Measurements from ENCODE around the gene ACTC1. TPM values are rescaled to one million over a fixed set of nuclear protein-coding genes. Genes with fewer than 3 reads are reported as not detected.

Gene ACTC1
- total RNA-seq, 2 donors from 2014 or later = 47.7 to 125 TPM

DNA sequence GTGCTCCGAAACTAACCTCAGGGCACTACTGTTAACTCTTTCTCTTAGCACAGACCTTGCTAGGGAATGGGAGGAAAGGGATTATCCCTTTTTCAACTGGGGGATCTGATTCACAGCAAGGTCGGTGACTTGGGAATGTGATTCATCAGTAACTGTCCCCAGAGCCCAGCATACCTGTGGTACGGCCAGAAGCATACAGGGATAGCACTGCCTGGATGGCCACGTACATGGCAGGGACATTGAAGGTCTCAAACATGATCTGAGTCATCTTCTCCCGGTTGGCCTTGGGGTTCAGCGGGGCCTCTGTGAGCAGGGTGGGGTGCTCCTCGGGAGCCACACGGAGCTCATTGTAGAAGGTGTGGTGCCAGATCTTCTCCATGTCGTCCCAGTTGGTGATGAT is 2.3 kb downstream of the ACTC1 start:
- Histone ChIP-seq H3K27me3 (replicated peaks; ENCODE audit: insufficient read depth) (no peaks in the 10 kb centered on the region), H3K27ac (peak overlapping the region in 1 of 2 donors; percentile 88), H3K36me3 (no peaks in the 10 kb centered on the region), H3K4me1 (ENCODE audit: control insufficient read depth in 1 of 2, low read depth in 2 of 2) (peaks cover 15 to 55% of the 10 kb centered on the region in 2 donors), H3K4me3 (peak overlapping the region; percentile 73), H3K9me3 (no peaks in the 10 kb centered on the region)
- no peak for ATAC-seq (ENCODE audit: insufficient number of reproducible peaks, low FRiP score, low read depth)
- TF ChIP-seq, protein P1, sequence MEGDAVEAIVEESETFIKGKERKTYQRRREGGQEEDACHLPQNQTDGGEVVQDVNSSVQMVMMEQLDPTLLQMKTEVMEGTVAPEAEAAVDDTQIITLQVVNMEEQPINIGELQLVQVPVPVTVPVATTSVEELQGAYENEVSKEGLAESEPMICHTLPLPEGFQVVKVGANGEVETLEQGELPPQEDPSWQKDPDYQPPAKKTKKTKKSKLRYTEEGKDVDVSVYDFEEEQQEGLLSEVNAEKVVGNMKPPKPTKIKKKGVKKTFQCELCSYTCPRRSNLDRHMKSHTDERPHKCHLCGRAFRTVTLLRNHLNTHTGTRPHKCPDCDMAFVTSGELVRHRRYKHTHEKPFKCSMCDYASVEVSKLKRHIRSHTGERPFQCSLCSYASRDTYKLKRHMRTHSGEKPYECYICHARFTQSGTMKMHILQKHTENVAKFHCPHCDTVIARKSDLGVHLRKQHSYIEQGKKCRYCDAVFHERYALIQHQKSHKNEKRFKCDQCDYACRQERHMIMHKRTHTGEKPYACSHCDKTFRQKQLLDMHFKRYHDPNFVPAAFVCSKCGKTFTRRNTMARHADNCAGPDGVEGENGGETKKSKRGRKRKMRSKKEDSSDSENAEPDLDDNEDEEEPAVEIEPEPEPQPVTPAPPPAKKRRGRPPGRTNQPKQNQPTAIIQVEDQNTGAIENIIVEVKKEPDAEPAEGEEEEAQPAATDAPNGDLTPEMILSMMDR (IDR thresholded peaks at IDR 0.05) = no peak
- no peak for DNase-seq (ENCODE audit: low spot score)

DNA sequence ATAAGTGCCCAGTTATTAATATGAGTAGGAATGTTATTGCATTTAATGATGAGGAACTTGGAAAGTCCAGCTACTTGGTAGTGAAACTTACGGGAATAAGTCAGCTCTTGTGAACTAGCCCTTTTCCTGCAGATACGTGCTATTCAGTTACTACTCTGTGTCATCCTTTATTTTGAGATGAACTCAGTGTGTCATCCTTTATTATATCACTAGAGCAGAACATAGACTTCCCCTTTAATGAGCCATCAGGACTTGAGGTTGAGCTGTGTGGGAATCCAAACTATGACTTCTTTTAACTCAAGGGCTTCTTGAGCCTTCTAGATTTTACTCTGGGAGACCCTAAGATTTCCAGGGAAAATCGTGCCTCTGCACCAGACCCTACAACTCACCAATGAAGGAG is 3.6 kb downstream of the ACTC1 start:
- TF ChIP-seq, protein P1 (IDR thresholded peaks at IDR 0.05) = no peak

DNA sequence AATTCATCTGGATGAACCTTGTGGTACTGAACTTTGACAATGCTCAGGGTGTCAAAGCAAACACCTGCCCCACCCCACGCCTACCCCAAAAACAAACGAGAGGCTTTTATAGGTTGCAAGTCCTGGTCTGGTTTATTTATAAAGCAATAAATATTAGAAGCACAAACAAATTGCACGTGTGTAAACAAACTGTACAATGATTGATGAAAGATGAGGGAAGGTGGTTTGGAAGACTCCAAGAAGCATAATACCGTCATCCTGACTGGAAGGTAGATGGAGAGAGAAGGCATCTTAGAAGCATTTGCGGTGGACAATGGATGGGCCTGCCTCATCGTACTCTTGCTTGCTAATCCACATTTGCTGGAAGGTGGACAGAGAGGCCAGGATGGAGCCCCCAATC is 5.2 kb downstream of the ACTC1 start:
- Histone ChIP-seq H3K4me3 (no peak overlapping the region), H3K27me3 (replicated peaks; ENCODE audit: insufficient read depth) (no peaks in the 10 kb centered on the region), H3K27ac (no peak overlapping the region), H3K4me1 (ENCODE audit: control insufficient read depth in 1 of 2, low read depth in 2 of 2) (peaks cover 3 to 32% of the 10 kb centered on the region in 2 donors), H3K9me3 (no peaks in the 10 kb centered on the region), H3K36me3 (no peaks in the 10 kb centered on the region)
- TF ChIP-seq, protein P1 (IDR thresholded peaks at IDR 0.05) = no peak
- DNase-seq (ENCODE audit: low spot score) (no peak), ATAC-seq (ENCODE audit: insufficient number of reproducible peaks, low FRiP score, low read depth) (no peak)

More for the DNA sequence above, 3.6 kb downstream of the ACTC1 start:
- H3K36me3 ChIP-seq = no peaks in the 10 kb centered on the region
- ATAC-seq (ENCODE audit: insufficient number of reproducible peaks, low FRiP score, low read depth) (no peak), DNase-seq (ENCODE audit: low spot score) (no peak)
- no peaks in the 10 kb centered on the region for H3K27me3 ChIP-seq (replicated peaks; ENCODE audit: insufficient read depth)
- no peak overlapping the region for H3K27ac ChIP-seq
- H3K9me3 ChIP-seq = no peaks in the 10 kb centered on the region
- H3K4me1 ChIP-seq (ENCODE audit: control insufficient read depth in 1 of 2, low read depth in 2 of 2) = peaks cover 15 to 47% of the 10 kb centered on the region in 2 donors
- peak overlapping the region; percentile 23 for H3K4me3 ChIP-seq

DNA sequence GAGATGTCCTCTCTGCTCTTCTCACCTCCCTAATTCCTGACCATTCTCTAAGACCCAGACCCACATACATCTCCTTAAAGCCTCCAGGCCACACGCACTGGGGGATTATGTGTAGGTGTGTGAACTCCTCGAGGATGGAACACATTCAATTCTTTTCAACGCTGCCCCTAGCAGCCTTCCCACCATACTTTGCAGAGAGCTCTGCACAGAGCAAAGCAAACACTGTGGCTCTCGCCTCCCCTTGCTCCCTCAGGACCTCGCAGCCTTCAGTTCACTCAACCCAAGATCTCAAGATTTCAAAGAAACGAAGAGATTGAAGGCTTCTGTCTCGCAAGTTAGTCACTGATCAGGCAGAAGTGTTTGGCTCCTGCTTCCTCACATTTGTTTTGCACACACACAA is 6.0 kb downstream of the ACTC1 start:
- Histone ChIP-seq H3K27me3 (replicated peaks; ENCODE audit: insufficient read depth) (no peaks in the 10 kb centered on the region), H3K4me3 (no peak overlapping the region)

DNA sequence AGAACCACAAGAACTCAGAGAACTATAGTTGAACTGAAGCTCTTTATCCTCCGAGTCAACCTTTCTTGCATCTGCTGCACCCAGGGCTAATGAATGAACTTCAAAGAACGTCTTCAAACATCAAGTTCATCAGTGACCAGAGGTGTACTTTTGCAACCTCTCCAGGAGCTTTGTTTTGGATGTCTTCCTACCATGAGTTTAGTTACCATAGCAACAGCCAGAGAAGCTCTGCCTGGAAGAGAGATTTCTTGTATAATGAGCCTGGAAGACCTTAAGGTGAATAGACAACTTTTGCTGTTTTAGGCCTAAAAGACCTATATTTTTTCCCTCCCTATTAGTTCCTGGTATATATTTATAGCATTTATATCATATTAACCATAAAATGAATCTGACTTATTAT is 9.1 kb downstream of the ACTC1 start:
- ATAC-seq (ENCODE audit: insufficient number of reproducible peaks, low FRiP score, low read depth) = no peak
- TF ChIP-seq, protein P1 (IDR thresholded peaks at IDR 0.05) = no peak

More for the DNA sequence above, 6.0 kb downstream of the ACTC1 start:
- Histone ChIP-seq H3K9me3 (no peaks in the 10 kb centered on the region), H3K36me3 (no peaks in the 10 kb centered on the region), H3K4me1 (ENCODE audit: control insufficient read depth in 1 of 2, low read depth in 2 of 2) (peaks cover under 1 to 28% of the 10 kb centered on the region in 2 donors), H3K27ac (no peak overlapping the region)
- TF ChIP-seq, protein P1 (IDR thresholded peaks at IDR 0.05) = no peak
- ATAC-seq (ENCODE audit: insufficient number of reproducible peaks, low FRiP score, low read depth) (no peak), DNase-seq (ENCODE audit: low spot score) (no peak)

More for the DNA sequence above, 9.1 kb downstream of the ACTC1 start:
- Histone ChIP-seq H3K27ac (no peak overlapping the region), H3K36me3 (no peaks in the 10 kb centered on the region), H3K9me3 (no peaks in the 10 kb centered on the region), H3K4me1 (ENCODE audit: control insufficient read depth in 1 of 2, low read depth in 2 of 2) (peaks cover 0 to 13% of the 10 kb centered on the region in 2 donors), H3K4me3 (no peak overlapping the region), H3K27me3 (replicated peaks; ENCODE audit: insufficient read depth) (no peaks in the 10 kb centered on the region)
- DNase-seq (ENCODE audit: low spot score) = no peak
